Thoracic aorta (tissue), 2 donors: ENCODE data around the gene ETV5. TPM values are rescaled to one million over a fixed set of nuclear protein-coding genes. Genes with fewer than 3 reads are reported as not detected.

Source experiments
- ATAC-seq: fragments of 150-250 bp; one replicate; pipeline ENCODE4 v1.8.0; 2017; ENCODE audit warnings: low read depth; ENCODE audit not compliant: insufficient number of reproducible peaks, low FRiP score
- DNase-seq: peaks from one replicate; pipeline ENCODE4 v3.0.0-alpha.2; 2020; ENCODE audit warnings: low spot score
- H3K27ac ChIP-seq, 2 donors: fragments of 200-600 bp; sonication (generic); 1 replicate in 1 of 2; 2 replicates in 1 of 2; pipeline ENCODE4 v1.5.1; 2016; ENCODE audit warnings: mild to moderate bottlenecking in 2 of 2, moderate library complexity in 2 of 2
- H3K27me3 ChIP-seq: fragments of 200-600 bp; sonication (generic); replicated peaks from 2 replicates; pipeline ENCODE4 v1.6.0; 2016; ENCODE audit warnings: mild to moderate bottlenecking; ENCODE audit not compliant: insufficient read depth
- H3K36me3 ChIP-seq: fragments of 200-600 bp; sonication (generic); one replicate; pipeline ENCODE4 v1.5.1; 2016
- H3K4me1 ChIP-seq, 2 donors: fragments of 200-600 bp; sonication (generic); 1 replicate in 1 of 2; 2 replicates in 1 of 2; pipeline versions ENCODE4 v1.5.1 to v1.6.0; 2016; ENCODE audit warnings: low read depth in 2 of 2, mild to moderate bottlenecking in 1 of 2; ENCODE audit not compliant: control insufficient read depth in 1 of 2
- H3K4me3 ChIP-seq: fragments of 200-600 bp; sonication (generic); 2 replicates; pipeline ENCODE4 v1.5.1; 2016; ENCODE audit warnings: mild to moderate bottlenecking
- H3K9me3 ChIP-seq: fragments of 200-600 bp; sonication (generic); 2 replicates; pipeline ENCODE4 v1.5.1; 2016
- CTCF ChIP-seq: fragments of 200-600 bp; sonication (generic); IDR thresholded peaks from one replicate; pipeline ENCODE4 v1.5.1; 2019; ENCODE audit warnings: antibody characterized with exemption
- total RNA-seq, 2 donors: library from RNA; depleted of rRNA; stranded (reverse); fragments of >200 nt; gene quantifications; one replicate each; pipeline versions ENCODE4 v1.1.0 to v1.2.3, GENCODE V29; 2016

ETV5 gene
- total RNA-seq, 2 donors from 2014 or later: 43.6 to 362 TPM

DNA sequence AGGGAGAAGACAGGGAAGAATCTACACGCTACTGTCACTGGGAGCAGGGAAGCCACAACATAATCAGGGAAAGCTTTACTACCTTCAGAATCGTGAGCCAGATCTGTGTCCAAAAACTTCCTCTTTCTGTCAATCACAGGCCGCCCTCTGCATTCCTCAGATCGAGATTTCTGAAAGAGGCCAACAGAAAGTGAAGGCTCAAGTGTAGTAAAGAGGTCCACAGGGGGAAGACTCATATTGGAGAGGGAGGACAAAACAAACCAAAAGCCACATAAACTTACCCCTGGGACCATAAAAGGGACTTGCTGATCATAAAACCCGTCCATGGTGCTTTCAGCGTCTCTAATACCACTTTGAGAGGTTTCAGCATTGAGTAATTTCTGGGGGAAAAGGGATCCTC lies 3.3 kb downstream of the ETV5 start:
- no peak for DNase-seq
- H3K9me3 ChIP-seq: no peaks in the 10 kb centered on the region
- H3K4me3 ChIP-seq: no peak overlapping the region
- ATAC-seq: no peak
- H3K27ac ChIP-seq: no peak overlapping the region
- H3K36me3 ChIP-seq: no peaks in the 10 kb centered on the region
- H3K4me1 ChIP-seq: peaks cover 4 to 16% of the 10 kb centered on the region in 2 donors
- H3K27me3 ChIP-seq: no peaks in the 10 kb centered on the region
- no peak for TF ChIP-seq CTCF

DNA sequence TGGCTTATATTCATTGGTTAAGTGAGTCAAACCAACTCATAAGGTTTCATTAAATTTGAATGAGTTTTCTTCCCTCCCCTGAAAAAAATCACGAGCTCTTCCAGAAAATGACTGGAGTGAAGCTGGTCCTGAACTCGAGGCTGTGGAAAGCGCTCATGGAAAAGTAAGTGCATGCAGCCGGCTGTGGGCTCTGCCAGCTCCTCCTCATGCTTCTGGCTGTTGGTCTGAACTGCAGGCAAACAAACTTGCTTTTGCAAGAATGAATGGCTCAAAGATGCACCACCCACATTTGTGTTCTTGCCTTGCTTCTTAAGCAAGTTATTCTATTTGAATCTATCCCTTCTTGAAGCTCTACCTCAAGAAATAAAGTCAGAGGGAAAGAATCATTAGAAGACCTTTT lies 6.2 kb downstream of the ETV5 start:
- Histone ChIP-seq H3K9me3 (no peaks in the 10 kb centered on the region), H3K27ac (no peak overlapping the region), H3K36me3 (no peaks in the 10 kb centered on the region), H3K4me3 (no peak overlapping the region), H3K27me3 (no peaks in the 10 kb centered on the region), H3K4me1 (peaks cover 3 to 31% of the 10 kb centered on the region in 2 donors)
- no peak for DNase-seq
- ATAC-seq: no peak
- TF ChIP-seq CTCF: no peak

- ATAC-seq (no peak), DNase-seq (no peak)
- Histone ChIP-seq H3K4me1 (peaks cover 7 to 28% of the 10 kb centered on the region in 2 donors), H3K36me3 (no peaks in the 10 kb centered on the region), H3K9me3 (no peaks in the 10 kb centered on the region), H3K27me3 (no peaks in the 10 kb centered on the region), H3K4me3 (no peak overlapping the region), H3K27ac (no peak overlapping the region)
- no peak for TF ChIP-seq CTCF
These were observed 8.5 kb downstream of the ETV5 start for GRCh38 chr3:186100398-186100797.

GRCh38 chr3:186099178-186099577 lies 9.7 kb downstream of the ETV5 start:
- H3K27me3 ChIP-seq: no peaks in the 10 kb centered on the region
- H3K36me3 ChIP-seq: no peaks in the 10 kb centered on the region
- peaks cover 7 to 28% of the 10 kb centered on the region in 2 donors for H3K4me1 ChIP-seq
- TF ChIP-seq CTCF: no peak
- no peak overlapping the region for H3K27ac ChIP-seq
- DNase-seq: peak; percentile 43
- no peaks in the 10 kb centered on the region for H3K9me3 ChIP-seq
- H3K4me3 ChIP-seq: no peak overlapping the region
- no peak for ATAC-seq

DNA sequence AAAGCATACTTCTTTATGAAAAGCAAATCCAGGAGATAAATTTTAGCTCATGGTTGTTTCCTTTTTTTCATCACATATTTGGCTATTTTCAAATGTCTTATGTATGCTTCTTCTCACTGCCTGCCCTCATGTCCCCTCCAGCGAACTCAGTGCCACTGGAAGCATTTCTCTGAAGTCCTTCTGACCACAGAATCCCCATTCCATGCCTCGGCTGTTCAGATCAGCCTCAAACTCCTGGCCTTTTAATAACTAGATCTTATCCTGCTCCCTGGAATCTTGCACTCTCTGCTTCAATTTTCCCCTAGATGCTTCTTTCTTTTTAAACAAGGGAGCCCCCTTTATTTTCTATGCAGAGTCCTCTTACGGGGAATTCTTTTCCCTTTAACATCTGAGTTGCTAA lies 10.1 kb downstream of the ETV5 start:
- no peak overlapping the region for H3K4me3 ChIP-seq
- no peak for ATAC-seq
- no peak for DNase-seq
- no peaks in the 10 kb centered on the region for H3K36me3 ChIP-seq
- H3K27ac ChIP-seq: no peak overlapping the region
- no peak for TF ChIP-seq CTCF
- no peaks in the 10 kb centered on the region for H3K27me3 ChIP-seq
- H3K9me3 ChIP-seq: no peaks in the 10 kb centered on the region
- peaks cover 7 to 28% of the 10 kb centered on the region in 2 donors for H3K4me1 ChIP-seq
